Body of pancreas (tissue), 4 donors: Measurements from ENCODE around the gene DTNA. TPM values are rescaled to one million over a fixed set of nuclear protein-coding genes. Genes with fewer than 3 reads are reported as not detected.

Source experiments
- ATAC-seq: fragments of 150-250 bp; one replicate; pipeline ENCODE4 v1.9.1; 2016
- DNase-seq, 4 donors: peaks; one replicate each; pipeline ENCODE4 v3.0.0-alpha.2; 2019
- H3K27ac ChIP-seq, 4 donors: fragments of 200-600 bp; sonication (generic); 1 replicate in 3 of 4; 2 replicates in 1 of 4; pipeline versions ENCODE4 v1.5.1 to v1.6.1; 2016 to 2019; ENCODE audit warnings: mild to moderate bottlenecking in 1 of 4, mixed read lengths in 1 of 4, moderate library complexity in 1 of 4
- H3K27me3 ChIP-seq, 2 donors: fragments of 200-600 bp; sonication (generic); one replicate each; pipeline ENCODE4 v1.6.0; 2016; ENCODE audit warnings: mild to moderate bottlenecking in 1 of 2
- H3K36me3 ChIP-seq, 2 donors: fragments of 200-600 bp; sonication (generic); replicated peaks in 1 of 2; 2 replicates each; pipeline ENCODE4 v1.5.1; 2016; ENCODE audit warnings: low read depth in 2 of 2; ENCODE audit not compliant: insufficient read depth in 1 of 2
- H3K4me1 ChIP-seq: fragments of 200-600 bp; sonication (generic); one replicate; pipeline ENCODE4 v1.6.0; 2016
- H3K4me3 ChIP-seq, 2 donors: fragments of 200-600 bp; sonication (generic); 1 replicate in 1 of 2; 2 replicates in 1 of 2; pipeline ENCODE4 v1.5.1; 2016 to 2019
- H3K9me3 ChIP-seq, 3 donors: fragments of 200-600 bp; sonication (generic); 1 replicate in 2 of 3; 2 replicates in 1 of 3; pipeline ENCODE4 v1.5.1; 2016
- CTCF ChIP-seq, 7 experiments: fragments of 450-650 bp in 4 of 7; fragments of 200-600 bp in 3 of 7; sonication (generic) in 3 of 7; IDR thresholded peaks; one replicate each; pipeline ENCODE4 v1.5.1; 2016 to 2019; ENCODE audit warnings: antibody characterized with exemption in 7 of 7
- POLR2A ChIP-seq, 3 donors: fragments of 450-650 bp; IDR thresholded peaks; one replicate each; pipeline ENCODE4 v1.6.1; 2016; ENCODE audit warnings: antibody characterized with exemption in 3 of 3, mild to moderate bottlenecking in 2 of 3
- WGBS, 2 donors: methylation state at CpG; one replicate each; pipeline ENCODE4 v1.1.5; 2017; 5-methylcytosine and 5-hydroxymethylcytosine counted together
- intact Hi-C: fragments of 100-400 bp; cut with DNase I; formaldehyde crosslinking; loops from one replicate; pipeline ENCODE4 v1.15.1; 2023
- total RNA-seq, 2 donors: library from RNA; depleted of rRNA; stranded (reverse); fragments of >200 nt; gene quantifications; one replicate each; pipeline ENCODE4 v1.1.0, GENCODE V29; 2016

DTNA gene
- total RNA-seq, 2 donors from 2014 or later, result 31.0 to 32.2 TPM

DNA sequence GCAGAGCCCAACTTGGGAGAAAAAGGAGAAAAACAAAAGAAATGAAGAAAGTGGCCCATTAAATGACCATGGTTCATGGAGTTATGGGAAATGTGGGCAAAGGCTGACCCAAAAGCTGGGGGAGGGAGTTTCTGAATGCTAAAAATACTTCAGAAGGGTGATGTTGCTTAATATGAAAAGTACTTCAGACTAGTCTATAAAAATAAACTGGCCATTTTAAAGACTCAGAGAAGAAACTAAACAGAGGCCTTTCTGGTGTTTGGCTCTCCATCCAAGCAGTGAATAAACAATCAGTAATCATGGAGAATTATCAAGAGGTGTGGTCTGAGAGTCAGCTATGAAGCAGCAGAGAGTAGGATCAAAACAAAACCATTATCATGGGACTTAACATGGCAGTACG, 170.3 kb downstream of the DTNA start:
- intact Hi-C loops, result no loop called here
- Histone ChIP-seq H3K36me3 (peaks cover 4 to 12% of the 10 kb centered on the region in 2 donors), H3K27me3 (no peaks in the 10 kb centered on the region), H3K4me1 (no peaks in the 10 kb centered on the region), H3K4me3 (no peak overlapping the region), H3K27ac (no peak overlapping the region), H3K9me3 (no peaks in the 10 kb centered on the region)
- WGBS, 2 donors, result 88 to 93% methylated on average over 1 of the region's 1 CpG
- no peak for DNase-seq
- TF ChIP-seq CTCF (IDR thresholded peaks at IDR 0.05), result no peak
- no peak for TF ChIP-seq POLR2A (IDR thresholded peaks at IDR 0.05)
- no peak for ATAC-seq

- ATAC-seq, result no peak
Observed at GRCh38 chr18:34880882-34881834, 171.1 kb downstream of the DTNA start.

GRCh38 chr18:34884436-34884835, 174.3 kb downstream of the DTNA start:
- intact Hi-C loops, result no loop called here
- no peaks in the 10 kb centered on the region for H3K4me1 ChIP-seq
- DNase-seq (no peak), ATAC-seq (no peak)
- H3K9me3 ChIP-seq, result no peaks in the 10 kb centered on the region
- 82 to 91% methylated on average over 6 of the region's 6 CpGs for WGBS, 2 donors
- TF ChIP-seq POLR2A (IDR thresholded peaks at IDR 0.05) (no peak), CTCF (IDR thresholded peaks at IDR 0.05) (no peak)
- H3K27ac ChIP-seq, result no peak overlapping the region
- H3K36me3 ChIP-seq, result peaks cover 4 to 12% of the 10 kb centered on the region in 2 donors
- no peaks in the 10 kb centered on the region for H3K27me3 ChIP-seq
- no peak overlapping the region for H3K4me3 ChIP-seq

More at GRCh38 chr18:34880882-34881834, 171.1 kb downstream of the DTNA start:
- H3K4me3 ChIP-seq, result no peak overlapping the region
- no peaks in the 10 kb centered on the region for H3K9me3 ChIP-seq
- TF ChIP-seq POLR2A (IDR thresholded peaks at IDR 0.05) (no peak), CTCF (IDR thresholded peaks at IDR 0.05) (peak in 1 of 7 experiments; percentile 13)
- H3K4me1 ChIP-seq, result no peaks in the 10 kb centered on the region
- intact Hi-C loops, result no loop called here
- WGBS, 2 donors, result 80 to 87% methylated on average over 3 of the region's 3 CpGs
- H3K36me3 ChIP-seq, result peaks cover 4 to 12% of the 10 kb centered on the region in 2 donors
- no peaks in the 10 kb centered on the region for H3K27me3 ChIP-seq
- H3K27ac ChIP-seq, result no peak overlapping the region
- no peak for DNase-seq

GRCh38 chr18:34886177-34886576, 176.1 kb downstream of the DTNA start:
- no peak for TF ChIP-seq POLR2A (IDR thresholded peaks at IDR 0.05)
- TF ChIP-seq CTCF (IDR thresholded peaks at IDR 0.05), result no peak
- Histone ChIP-seq H3K27ac (no peak overlapping the region), H3K27me3 (no peaks in the 10 kb centered on the region), H3K9me3 (no peaks in the 10 kb centered on the region), H3K36me3 (peaks cover 4 to 16% of the 10 kb centered on the region in 2 donors), H3K4me1 (no peaks in the 10 kb centered on the region), H3K4me3 (no peak overlapping the region)
- DNase-seq, result no peak
- intact Hi-C loops, result no loop called here
- WGBS, 2 donors, result 89 to 93% methylated on average over 1 of the region's 1 CpG
- ATAC-seq, result no peak
